ENCODE measurements around the gene IFFO2.
A peak's percentile ranks its signal among the peaks of the same experiment; 100 is the strongest.

The IFFO2 gene

DNA sequence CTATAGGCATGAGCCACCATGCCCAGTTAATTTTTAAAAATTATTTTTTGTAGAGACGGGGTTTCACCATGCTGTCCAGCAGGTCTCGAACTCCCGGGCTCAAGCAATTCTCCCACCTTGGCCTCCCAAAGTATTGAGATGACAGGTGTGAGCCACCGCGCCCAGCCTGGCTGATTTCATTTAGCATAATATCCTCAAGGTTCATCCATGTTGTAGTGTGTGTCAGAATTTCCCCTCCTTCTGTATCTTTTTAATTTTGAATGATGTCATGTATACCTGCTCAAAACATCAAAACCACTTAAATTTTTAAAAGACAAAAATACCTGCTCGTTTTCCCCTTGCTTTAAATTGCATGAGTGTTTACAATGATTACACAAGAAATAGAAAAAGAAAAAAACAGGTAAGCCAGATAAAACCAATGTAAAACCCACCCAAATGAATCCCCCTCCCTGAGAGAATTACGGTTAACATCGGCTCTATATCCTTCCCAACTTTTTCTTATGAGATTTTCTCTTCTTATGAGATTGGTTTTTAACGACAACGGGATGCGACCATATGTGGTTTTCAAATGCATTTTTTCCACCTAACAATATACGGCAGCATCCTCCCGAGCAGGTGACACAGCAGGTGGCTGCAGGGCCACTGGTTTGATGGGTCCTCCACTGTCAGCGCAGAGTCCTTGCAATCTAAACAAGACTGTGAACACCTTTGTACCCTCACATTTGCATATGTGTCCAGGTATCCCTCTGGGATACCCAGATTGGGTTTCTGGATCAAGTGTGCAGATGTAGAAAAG is 22.1 kb downstream of the IFFO2 start:
- no peak for DNase-seq

- DNase-seq = no peak
Observed at GRCh38 chr1:18932879-18933278, 23.6 kb downstream of the IFFO2 start.

DNA sequence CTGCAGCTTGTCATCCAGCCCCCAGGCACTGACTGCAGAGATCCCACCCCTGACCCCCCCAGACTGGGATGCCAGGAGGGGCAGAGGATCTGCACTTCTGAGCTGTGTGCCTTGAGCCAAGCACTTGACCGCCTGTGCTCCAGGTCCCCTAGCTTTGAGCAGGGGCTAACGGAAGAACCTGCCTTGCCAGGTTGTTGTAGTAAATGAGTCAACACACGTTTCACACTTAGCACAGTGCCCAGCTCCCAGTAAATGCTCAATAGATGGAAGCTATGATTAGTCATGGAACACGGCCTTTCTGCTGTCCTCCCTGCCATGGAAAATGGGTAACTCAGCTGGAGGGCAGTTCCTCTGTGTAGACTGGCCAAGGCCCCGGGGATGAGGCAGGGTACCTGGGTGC is 24.1 kb downstream of the IFFO2 start:
- no peak for DNase-seq

DNA sequence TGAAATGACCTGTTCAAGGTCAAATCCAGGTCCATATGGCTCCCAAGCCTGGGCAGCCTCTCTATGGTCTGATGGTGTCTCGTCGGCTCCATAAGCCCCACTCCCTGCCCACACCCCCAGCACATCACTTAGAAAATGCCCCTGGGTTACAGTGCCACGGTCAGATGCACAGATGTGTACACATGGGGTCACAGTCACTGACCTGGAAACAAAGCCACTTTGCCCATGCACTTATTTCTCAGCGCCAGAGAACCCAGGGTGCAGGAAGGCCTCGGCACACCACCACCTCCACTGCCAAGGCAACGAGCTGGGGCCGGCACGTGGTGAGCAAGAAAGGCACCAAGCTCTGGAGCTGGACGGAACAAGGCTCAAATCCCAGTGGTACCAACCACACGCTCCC is 24.7 kb downstream of the IFFO2 start:
- no peak for DNase-seq

GRCh38 chr1:18929686-18930085 is 26.8 kb downstream of the IFFO2 start:
- DNase-seq = no peak

DNA sequence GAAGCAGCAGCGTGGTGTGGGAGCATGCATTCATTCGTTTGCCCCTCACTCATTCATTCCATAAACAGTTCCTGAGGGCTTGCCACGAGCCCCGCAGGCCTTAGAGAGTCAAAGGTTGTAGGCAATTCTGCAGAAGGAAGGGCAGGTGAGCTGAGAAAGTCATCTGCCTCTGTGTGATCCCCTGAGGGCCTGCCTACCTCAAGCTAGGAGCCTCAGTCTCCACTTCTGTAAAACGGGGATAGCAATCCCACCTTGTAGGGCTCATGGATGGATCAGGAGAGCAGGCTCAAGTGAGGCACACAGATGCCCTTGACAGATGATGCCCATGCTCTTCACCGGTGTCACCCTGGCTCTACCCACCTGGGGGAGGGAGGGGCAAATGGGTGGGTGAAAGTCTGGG is 27.5 kb downstream of the IFFO2 start:
- no peak for DNase-seq

GRCh38 chr1:18928406-18928805 is 28.1 kb downstream of the IFFO2 start:
- no peak for DNase-seq

DNA sequence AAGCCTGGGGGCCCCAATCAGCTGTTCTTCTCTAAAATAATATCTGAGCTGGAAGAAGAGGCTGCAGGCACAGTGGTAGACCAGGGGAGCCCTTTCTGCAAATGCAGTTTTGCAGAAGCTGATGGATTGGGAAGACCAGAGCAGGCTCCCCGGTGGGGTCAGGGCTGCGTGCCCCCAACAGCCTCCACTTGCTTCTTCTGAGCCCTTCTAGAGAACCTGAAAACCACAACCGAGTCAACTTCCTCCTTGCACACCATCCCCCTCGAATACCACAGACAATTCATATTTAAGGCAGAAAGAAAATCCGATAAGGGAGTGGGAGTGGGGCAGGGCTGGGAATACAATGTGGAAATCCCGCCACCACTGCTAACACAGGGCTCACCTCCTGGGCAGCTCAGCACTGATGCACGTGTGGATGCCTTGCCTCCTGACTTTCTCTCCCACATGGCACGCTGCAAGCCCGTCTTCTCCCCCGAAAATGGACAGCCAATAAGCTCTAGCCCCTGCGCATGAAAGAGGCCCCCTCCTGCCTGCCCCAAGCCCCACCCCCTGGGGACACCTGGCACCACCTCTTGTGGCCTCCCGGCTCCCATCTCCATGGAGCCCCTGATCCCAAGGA is 28.7 kb downstream of the IFFO2 start:
- DNase-seq = peak; percentile 16

DNA sequence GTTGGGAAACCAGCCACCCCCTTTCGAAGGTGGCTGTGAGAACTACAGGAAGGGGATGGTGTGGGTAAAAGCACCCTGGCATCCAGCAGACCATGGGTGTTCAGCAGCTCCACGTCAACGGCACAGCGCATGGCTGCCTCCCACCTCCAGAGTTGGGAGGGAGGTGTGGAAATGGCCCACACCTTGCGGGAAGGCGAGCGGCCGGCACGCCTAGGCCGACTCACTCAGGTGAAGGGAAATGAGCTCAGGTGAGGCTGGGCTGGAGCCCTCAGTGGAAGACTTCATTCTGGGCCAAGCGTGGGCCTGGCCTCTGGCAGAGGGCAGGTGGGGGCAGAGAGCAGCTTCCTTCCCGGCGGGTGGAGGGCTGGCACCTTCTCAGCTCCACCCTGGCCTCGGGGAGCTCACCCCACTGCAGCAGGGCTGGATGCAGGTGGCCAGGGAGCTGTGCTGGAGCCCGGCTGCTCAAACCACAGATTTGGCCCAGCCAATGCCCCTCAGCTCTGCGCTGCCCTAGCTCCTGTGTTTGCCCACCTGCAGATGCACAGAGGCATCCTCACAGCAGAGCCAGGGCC is 29.3 kb downstream of the IFFO2 start:
- DNase-seq = peak; percentile 41

GRCh38 chr1:18926315-18927081 is 30.0 kb downstream of the IFFO2 start:
- DNase-seq = peak; percentile 78

GRCh38 chr1:18925279-18925678 is 31.2 kb downstream of the IFFO2 start:
- no peak for DNase-seq

- no peak for DNase-seq
Observed at GRCh38 chr1:18924221-18924691, 32.2 kb downstream of the IFFO2 start.

DNA sequence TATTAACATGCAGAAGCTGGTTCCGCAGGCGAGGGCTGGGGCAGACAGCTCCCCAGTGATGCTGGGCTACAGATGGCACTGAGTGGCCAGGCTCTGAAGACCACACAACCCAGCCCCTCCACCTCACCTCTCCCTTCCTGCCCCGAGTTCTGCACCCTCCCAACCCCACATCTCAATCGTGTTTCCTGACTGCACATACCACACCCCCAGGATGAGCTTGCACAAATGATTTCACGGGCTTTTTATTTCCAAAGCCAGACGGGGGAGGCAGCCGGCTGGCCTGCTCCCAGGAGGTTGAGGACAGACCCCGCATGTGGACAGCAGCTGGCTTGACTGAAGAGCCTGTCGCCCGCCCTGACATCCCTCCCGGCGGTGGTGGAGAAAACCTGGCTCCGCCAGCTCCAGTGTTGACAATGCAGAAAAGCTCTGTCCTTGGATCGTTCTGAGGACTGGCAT is 32.7 kb downstream of the IFFO2 start:
- no peak for DNase-seq

DNA sequence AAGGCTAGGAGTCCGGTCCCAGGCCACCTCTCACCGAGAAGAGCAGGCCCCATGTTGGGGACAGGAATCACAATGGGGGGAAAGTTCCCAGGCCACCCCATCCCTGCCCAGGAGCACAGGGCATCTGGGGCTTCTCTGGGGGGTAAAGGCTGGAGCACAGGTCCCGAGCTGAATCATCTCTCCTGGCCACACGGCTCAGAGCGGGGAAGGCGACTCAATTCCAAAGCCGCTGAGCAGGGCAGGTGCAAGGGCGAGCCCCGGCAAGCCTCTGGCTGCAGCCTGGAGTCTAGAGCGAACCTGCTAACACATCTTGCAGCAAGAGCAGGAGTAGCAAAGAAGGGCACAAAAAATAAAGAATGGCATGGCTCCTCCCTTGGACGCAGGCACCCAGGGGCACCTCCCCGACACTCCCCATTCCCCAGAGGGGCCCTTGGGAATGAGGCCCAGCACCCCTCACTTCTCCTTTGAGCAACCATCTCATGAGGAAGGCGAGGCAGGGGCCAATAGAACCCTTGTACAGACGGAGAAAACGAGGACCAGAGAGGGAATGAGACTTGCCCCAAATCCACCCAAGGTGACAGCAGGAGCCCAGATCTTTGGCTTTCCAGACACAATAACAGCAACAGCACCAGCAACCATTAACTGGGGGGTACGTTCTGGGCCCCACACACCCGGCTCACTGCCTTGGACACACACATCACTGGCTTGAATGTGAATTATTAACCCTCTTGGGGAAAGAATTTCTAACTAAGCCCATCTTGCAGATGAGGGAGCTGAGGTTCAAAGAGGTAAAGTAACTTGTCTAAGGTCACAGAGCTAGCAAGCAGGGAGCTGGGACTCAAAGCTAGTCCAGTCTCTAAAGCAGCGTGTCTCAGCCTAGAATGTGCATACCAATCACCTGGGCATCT is 33.4 kb downstream of the IFFO2 start:
- DNase-seq = no peak

DNA sequence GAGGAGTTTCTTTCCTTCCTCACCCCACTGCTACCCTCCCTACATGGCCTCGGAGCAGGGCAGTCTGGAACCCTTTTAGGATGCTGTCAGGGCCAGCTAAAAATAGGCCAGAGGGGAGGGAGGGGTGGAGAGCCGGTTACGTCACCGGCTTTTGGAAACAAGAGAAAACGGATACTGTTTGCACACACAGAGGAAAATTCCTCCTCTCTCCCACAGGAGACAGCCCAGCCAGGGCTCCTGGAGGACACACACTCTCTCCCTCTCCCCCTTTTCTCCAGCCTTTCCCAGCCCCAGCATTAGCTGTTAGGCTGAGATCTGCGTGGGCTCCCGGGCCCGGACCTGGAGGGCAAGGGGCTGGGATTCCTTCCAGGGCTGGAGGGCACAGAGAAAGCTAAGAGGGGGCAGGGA is 34.2 kb downstream of the IFFO2 start:
- DNase-seq = no peak

DNA sequence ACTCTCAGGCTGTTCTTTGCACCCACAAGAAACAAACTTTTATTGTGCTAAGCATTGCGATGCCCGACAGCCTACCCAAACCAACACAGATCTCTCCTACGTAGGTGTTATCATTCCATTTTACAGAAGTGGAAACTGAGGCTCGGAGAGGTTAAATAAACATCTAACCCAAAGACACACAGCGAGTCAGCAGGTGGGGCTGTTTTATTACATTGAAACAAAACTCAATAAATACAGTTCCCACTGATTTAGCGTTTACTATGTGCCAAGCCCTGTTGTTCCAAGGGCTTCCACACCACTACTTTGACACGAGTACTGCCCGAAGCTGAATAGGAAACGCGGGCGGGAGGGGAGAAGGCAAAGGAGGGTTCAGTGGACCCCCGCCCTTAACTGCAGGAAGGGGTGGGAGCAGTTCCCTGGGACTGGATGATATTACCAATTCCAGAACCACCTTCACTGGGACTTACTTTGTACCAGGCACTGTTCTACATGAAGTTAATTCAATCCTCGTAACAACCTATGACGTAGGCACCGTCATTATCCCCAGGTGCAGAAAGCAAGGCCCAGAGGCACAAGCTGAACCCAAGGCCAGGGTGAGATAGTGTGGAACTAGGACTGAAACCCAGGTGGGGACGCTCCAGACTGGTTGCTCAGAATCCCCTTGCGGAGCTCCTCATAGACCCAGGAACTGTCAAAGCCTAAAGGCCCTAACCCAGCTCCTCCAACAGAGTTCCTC is 34.8 kb downstream of the IFFO2 start:
- no peak for DNase-seq

DNA sequence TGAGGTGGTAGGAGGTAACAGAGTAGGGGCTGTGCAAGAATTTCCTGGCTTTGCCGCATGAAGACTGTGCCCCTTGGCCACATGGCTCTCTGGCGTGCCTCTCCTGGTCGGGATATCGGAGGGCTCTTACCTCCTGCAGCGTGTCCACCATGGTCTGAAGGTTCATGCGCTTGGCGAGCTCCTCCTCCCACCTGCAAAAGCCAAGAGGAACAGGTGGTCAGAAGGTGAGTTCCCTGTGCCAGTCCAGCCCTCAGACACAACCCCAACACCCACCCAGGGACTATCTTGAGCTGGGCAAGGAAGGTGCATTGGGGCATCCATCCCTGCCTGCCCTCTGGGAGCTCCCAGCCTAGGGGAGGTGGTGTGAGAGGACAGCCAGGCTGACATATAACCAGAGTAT is 35.5 kb downstream of the IFFO2 start:
- DNase-seq = no peak

GRCh38 chr1:18919956-18920355 is 36.5 kb downstream of the IFFO2 start:
- no peak for DNase-seq

DNA sequence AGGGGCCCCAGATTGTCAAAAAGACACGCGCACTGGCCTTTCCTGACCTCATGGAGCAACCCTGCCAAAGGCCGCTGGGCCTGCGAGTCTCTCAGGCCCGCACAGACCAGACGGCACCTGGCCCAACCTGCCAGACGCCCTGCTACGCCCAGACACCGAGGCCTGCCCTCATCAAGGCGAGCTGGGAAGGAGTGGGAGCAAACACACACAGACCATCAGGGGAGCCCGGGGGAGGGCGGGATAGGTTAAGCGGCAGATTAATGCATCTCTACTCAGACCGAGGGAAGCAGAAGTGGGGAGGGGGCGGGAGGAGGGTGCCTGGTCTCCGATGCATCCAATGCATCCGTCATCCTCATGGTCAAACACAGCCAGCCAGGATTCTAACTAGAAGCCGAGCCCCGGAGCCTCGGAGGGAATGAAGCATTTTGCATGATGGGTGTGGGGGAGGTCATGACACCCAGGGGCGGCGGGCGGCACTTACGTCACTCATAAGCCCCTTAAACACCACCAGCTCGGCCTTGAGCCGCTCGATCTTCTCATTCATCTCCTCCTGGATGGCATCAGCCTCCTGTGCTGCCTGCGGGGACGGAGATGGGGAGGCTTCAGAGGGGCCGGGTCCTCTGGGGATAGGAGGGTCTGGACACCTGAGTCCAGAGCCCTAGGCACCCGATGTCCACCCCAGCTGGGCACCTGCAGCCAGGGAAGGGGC is 37.1 kb downstream of the IFFO2 start:
- no peak for DNase-seq

GRCh38 chr1:18918417-18918816 is 38.1 kb downstream of the IFFO2 start:
- no peak for DNase-seq
